Ovary (tissue), 3 donors: ENCODE results near the gene GUCA2A.

ENCODE experiments used
- CTCF ChIP-seq, 3 donors: fragments of 450-650 bp in 2 of 3; fragments of 200-600 bp in 1 of 3; IDR thresholded peaks; one replicate each; pipeline versions ENCODE4 v1.5.1 to v1.8.0; 2016 to 2022; ENCODE audit warnings: antibody characterized with exemption in 3 of 3, mild to moderate bottlenecking in 1 of 3
- EP300 ChIP-seq: sonication (generic); formaldehyde crosslinking; IDR thresholded peaks from one replicate; pipeline ENCODE4 v1.6.1; 2017; ENCODE audit warnings: antibody characterized with exemption
- donor health status: DM: no; HTN: no; CAD: no.

- TF ChIP-seq CTCF (IDR thresholded peaks at IDR 0.05) (no peak), EP300 (no peak)
These were observed at the start of gene GUCA2A for GRCh38 chr1:42164551-42165420.
